Osteoblast (primary cell): Measurements from ENCODE around the gene DAAM2. TPM values are rescaled to one million over a fixed set of nuclear protein-coding genes. Genes with fewer than 3 reads are reported as not detected.

ENCODE experiments used
- DNase-seq: peaks from one replicate; pipeline ENCODE4 v3.0.0; 2011; ENCODE audit warnings: low spot score, mixed read lengths; ENCODE audit not compliant: insufficient read length; ENCODE audit errors: missing footprints
- H2AFZ ChIP-seq: 2 replicates; pipeline ENCODE4 v1.6.0; 2011; ENCODE audit warnings: mild to moderate bottlenecking, low read length
- H3K27ac ChIP-seq: 2 replicates; pipeline ENCODE4 v1.5.1; 2011; ENCODE audit warnings: mild to moderate bottlenecking, low read depth, low read length, moderate library complexity
- H3K27me3 ChIP-seq: 2 replicates; pipeline ENCODE4 v1.6.0; 2012; ENCODE audit warnings: mild to moderate bottlenecking, control low read depth, inconsistent platforms, low read length, moderate library complexity; ENCODE audit not compliant: insufficient read depth
- H3K36me3 ChIP-seq: 2 replicates; pipeline ENCODE4 v1.5.1; 2011; ENCODE audit warnings: mild to moderate bottlenecking, low read length, control low read depth, moderate library complexity; ENCODE audit not compliant: insufficient read depth
- H3K4me1 ChIP-seq: 2 replicates; pipeline ENCODE4 v1.5.1; 2011; ENCODE audit warnings: mild to moderate bottlenecking, low read length, control low read depth, moderate library complexity; ENCODE audit not compliant: insufficient read depth
- H3K4me2 ChIP-seq: 2 replicates; pipeline ENCODE4 v1.6.0; 2011; ENCODE audit warnings: mild to moderate bottlenecking, low read length; ENCODE audit not compliant: insufficient read depth
- H3K4me3 ChIP-seq: fragments of 200-600 bp; sonication (generic); 3 replicates; pipeline ENCODE4 v1.5.1; 2012; ENCODE audit warnings: mild to moderate bottlenecking, low read length, inconsistent platforms; ENCODE audit not compliant: insufficient read depth
- H3K79me2 ChIP-seq: 2 replicates; pipeline ENCODE4 v1.6.0; 2012; ENCODE audit warnings: mild to moderate bottlenecking, low read length, control low read depth, inconsistent platforms; ENCODE audit not compliant: insufficient read depth
- H3K9me3 ChIP-seq: 2 replicates; pipeline ENCODE4 v1.5.1; 2011; ENCODE audit warnings: low read depth, low read length, control low read depth
- H4K20me1 ChIP-seq: 2 replicates; pipeline ENCODE4 v1.6.0; 2012; ENCODE audit warnings: mild to moderate bottlenecking, low read length, control low read depth; ENCODE audit not compliant: insufficient read depth
- total RNA-seq: library from RNA; depleted of rRNA; stranded (reverse); fragments of >200 nt; gene quantifications from 2 replicates; pipeline ENCODE4 v1.2.3, GENCODE V29; 2012
- TF ChIP-seq, protein P1 (sequence below): IDR thresholded peaks from 2 replicates; pipeline ENCODE4 v1.5.1; 2011; ENCODE audit warnings: mild to moderate bottlenecking, low read depth, low read length, moderate library complexity; ENCODE audit errors: extremely low read depth

The DAAM2 gene
- total RNA-seq, 1 donor, result 29.0 TPM

DNA sequence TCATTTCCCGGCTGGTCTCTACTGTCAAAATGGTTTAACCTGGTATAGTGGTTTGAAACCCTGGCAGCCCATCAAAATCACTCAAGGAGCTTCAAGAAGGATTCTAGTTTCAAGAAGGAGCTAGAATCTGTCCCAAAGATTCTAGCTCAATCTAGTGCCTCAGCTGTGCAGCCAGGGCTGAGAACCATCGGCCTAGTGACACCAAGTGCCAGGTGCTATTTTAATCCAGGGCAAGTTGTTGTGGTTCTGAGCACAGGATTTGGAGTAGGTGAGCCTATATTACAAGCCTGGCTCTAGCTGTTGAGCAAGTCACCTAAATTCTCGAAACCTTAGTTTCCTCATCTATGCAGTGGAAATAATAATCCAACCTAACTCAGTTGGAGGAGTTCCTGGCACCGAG lies 138.4 kb downstream of the DAAM2 start:
- TF ChIP-seq, protein P1, sequence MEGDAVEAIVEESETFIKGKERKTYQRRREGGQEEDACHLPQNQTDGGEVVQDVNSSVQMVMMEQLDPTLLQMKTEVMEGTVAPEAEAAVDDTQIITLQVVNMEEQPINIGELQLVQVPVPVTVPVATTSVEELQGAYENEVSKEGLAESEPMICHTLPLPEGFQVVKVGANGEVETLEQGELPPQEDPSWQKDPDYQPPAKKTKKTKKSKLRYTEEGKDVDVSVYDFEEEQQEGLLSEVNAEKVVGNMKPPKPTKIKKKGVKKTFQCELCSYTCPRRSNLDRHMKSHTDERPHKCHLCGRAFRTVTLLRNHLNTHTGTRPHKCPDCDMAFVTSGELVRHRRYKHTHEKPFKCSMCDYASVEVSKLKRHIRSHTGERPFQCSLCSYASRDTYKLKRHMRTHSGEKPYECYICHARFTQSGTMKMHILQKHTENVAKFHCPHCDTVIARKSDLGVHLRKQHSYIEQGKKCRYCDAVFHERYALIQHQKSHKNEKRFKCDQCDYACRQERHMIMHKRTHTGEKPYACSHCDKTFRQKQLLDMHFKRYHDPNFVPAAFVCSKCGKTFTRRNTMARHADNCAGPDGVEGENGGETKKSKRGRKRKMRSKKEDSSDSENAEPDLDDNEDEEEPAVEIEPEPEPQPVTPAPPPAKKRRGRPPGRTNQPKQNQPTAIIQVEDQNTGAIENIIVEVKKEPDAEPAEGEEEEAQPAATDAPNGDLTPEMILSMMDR, result no peak
- Histone ChIP-seq H3K4me2 (peak overlapping the region; percentile 61), H4K20me1 (peaks cover 11% of the 10 kb centered on the region), H3K4me1 (peaks cover 29% of the 10 kb centered on the region), H3K27me3 (no peaks in the 10 kb centered on the region), H3K79me2 (peaks cover 19% of the 10 kb centered on the region), H3K36me3 (no peaks in the 10 kb centered on the region), H3K9me3 (no peaks in the 10 kb centered on the region), H3K27ac (peak overlapping the region; percentile 53), H3K4me3 (peak overlapping the region; percentile 11), H2AFZ (no peak overlapping the region)
- no peak for DNase-seq

DNA sequence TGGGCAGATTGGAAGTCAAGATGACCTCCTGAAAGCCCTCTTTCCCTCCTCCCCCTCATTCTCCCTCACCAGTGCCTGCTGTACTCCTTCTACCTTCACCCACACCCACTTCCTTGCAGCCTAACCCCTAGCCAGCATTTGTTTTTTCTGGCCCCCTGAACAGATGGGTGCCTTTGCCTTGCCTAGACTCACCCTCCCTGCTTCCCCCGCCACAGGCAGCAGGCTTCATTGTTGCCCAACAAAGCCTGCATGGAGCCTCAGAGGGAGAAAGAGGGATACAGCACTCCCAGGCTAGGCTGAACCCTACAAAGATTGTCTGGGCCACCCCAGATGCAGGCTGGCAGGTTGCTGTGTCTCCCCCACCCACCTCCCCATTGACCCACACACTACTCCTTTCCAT lies 139.4 kb downstream of the DAAM2 start:
- TF ChIP-seq, protein P1, result no peak
- no peaks in the 10 kb centered on the region for H3K9me3 ChIP-seq
- peaks cover 7% of the 10 kb centered on the region for H3K27me3 ChIP-seq
- no peak overlapping the region for H2AFZ ChIP-seq
- peaks cover 19% of the 10 kb centered on the region for H3K79me2 ChIP-seq
- H3K4me1 ChIP-seq, result peaks cover 29% of the 10 kb centered on the region
- no peaks in the 10 kb centered on the region for H3K36me3 ChIP-seq
- no peak for DNase-seq
- no peak overlapping the region for H3K27ac ChIP-seq
- no peak overlapping the region for H3K4me2 ChIP-seq
- no peak overlapping the region for H3K4me3 ChIP-seq
- peaks cover 8% of the 10 kb centered on the region for H4K20me1 ChIP-seq

DNA sequence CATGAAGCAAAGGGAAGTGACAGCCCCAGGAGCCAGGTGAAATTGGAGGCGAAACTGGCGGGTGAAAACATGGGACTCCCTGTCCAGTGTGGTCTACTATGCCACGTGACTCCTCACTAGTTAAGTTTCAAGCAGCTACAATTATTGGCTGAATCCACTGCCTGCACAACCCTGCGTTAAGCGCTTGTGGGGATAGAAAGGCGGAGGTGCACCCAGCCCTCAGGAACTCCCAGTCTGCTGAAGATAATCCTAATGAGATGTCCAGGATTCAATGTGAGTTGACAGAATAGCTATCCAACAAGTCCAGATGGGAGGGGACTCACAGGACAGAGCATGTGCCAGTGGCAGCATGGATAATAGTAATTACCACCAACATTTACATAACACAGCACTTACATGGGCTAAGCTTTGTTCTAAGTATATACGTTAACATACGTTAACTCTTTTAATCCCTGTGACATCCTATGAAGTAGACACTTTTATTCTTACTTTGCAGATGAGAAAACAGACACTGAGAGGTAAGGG lies 140.3 kb downstream of the DAAM2 start:
- Histone ChIP-seq H3K36me3 (no peaks in the 10 kb centered on the region), H3K4me3 (no peak overlapping the region)

DNA sequence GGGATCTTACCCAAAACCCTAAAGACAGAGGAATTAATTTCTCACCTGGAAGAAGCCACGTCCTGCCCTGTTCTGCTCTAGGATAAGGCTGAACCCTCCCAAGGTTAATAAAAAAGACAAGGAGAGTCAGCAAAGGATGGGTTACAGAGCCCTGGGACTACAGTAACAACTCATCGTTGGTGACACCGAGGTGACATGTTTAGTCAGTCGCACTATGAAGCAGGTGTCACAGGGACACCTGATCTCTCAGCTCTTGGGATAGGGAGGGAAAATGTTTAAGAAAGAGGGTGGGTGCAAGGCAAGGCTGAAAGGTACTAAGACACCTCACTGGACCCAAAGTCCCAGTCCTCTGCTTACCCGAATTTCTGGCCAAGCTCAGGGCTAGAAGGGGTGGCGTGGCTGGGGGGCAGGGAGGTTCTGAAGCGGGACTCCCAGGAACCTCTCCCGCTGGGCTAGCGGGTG lies 141.5 kb downstream of the DAAM2 start:
- DNase-seq, result no peak
- no peaks in the 10 kb centered on the region for H3K9me3 ChIP-seq
- TF ChIP-seq, protein P1, result no peak
- H3K27me3 ChIP-seq, result peaks cover 10% of the 10 kb centered on the region
- H2AFZ ChIP-seq, result peak overlapping the region; percentile 89
- H3K36me3 ChIP-seq, result no peaks in the 10 kb centered on the region
- H3K4me3 ChIP-seq, result peak overlapping the region; percentile 84
- peak overlapping the region; percentile 42 for H3K27ac ChIP-seq
- H4K20me1 ChIP-seq, result peaks cover 4% of the 10 kb centered on the region
- H3K4me1 ChIP-seq, result peaks cover 27% of the 10 kb centered on the region
- peaks cover 19% of the 10 kb centered on the region for H3K79me2 ChIP-seq
- H3K4me2 ChIP-seq, result peak overlapping the region; percentile 80

More for the DNA sequence above, 140.3 kb downstream of the DAAM2 start:
- no peaks in the 10 kb centered on the region for H3K9me3 ChIP-seq
- TF ChIP-seq, protein P1, result no peak
- H3K27ac ChIP-seq, result no peak overlapping the region
- peak overlapping the region; percentile 80 for H3K4me2 ChIP-seq
- peaks cover 19% of the 10 kb centered on the region for H3K79me2 ChIP-seq
- peaks cover 27% of the 10 kb centered on the region for H3K4me1 ChIP-seq
- DNase-seq, result no peak
- peaks cover 6% of the 10 kb centered on the region for H4K20me1 ChIP-seq
- H2AFZ ChIP-seq, result no peak overlapping the region
- H3K27me3 ChIP-seq, result peaks cover 7% of the 10 kb centered on the region
